Neural cell (in vitro differentiated cells): ENCODE data around the gene PCSK9. TPM values are rescaled to one million over a fixed set of nuclear protein-coding genes. Genes with fewer than 3 reads are reported as not detected.

Experiments used
- H2AFZ ChIP-seq: fragments of 200-600, 300-800 bp; sonication (generic), shearing (Covaris generic); 2 replicates; pipeline ENCODE4 v1.6.0; 2014; ENCODE audit warnings: low read depth, mild to moderate bottlenecking, antibody characterized with exemption, low read length, moderate library complexity
- H3F3A ChIP-seq: fragments of 200-600 bp; shearing (Covaris generic); 2 replicates; pipeline ENCODE4 v1.6.1; 2016; ENCODE audit warnings: mild to moderate bottlenecking, moderate library complexity, mixed read lengths, antibody characterized with exemption, low read length; ENCODE audit not compliant: insufficient read depth, poor library complexity, severe bottlenecking
- H3K27ac ChIP-seq: fragments of 200-600, 300-800 bp; sonication (generic), shearing (Covaris generic); 2 replicates; pipeline ENCODE4 v1.5.1; 2014; ENCODE audit warnings: mild to moderate bottlenecking, low read length, moderate library complexity
- H3K27me3 ChIP-seq: fragments of 300-800, 200-600 bp; sonication (generic), shearing (Covaris generic); 2 replicates; pipeline ENCODE4 v1.6.0; 2014; ENCODE audit warnings: mild to moderate bottlenecking, low read depth, low read length, moderate library complexity; ENCODE audit not compliant: insufficient read depth
- H3K36me3 ChIP-seq: fragments of 300-800, 200-600 bp; sonication (generic), shearing (Covaris generic); 2 replicates; pipeline ENCODE4 v1.5.1; 2014; ENCODE audit warnings: mild to moderate bottlenecking, antibody characterized with exemption, low read length, moderate library complexity; ENCODE audit not compliant: insufficient read depth
- H3K4me2 ChIP-seq: fragments of 300-800, 200-600 bp; sonication (generic), shearing (Covaris generic); 2 replicates; pipeline ENCODE4 v1.6.0; 2014; ENCODE audit warnings: mild to moderate bottlenecking, low read length
- H3K4me3 ChIP-seq: fragments of 300-800, 200-600 bp; sonication (generic), shearing (Covaris generic); 2 replicates; pipeline ENCODE4 v1.5.1; 2014; ENCODE audit warnings: mild to moderate bottlenecking, low read length, moderate library complexity
- H3K79me2 ChIP-seq: fragments of 200-600 bp; shearing (Covaris generic); replicated peaks from 2 replicates; pipeline ENCODE4 v1.6.0; 2014; ENCODE audit warnings: mild to moderate bottlenecking, low read length, moderate library complexity; ENCODE audit not compliant: insufficient read depth
- H3K9ac ChIP-seq: fragments of 300-800, 200-600 bp; sonication (generic), shearing (Covaris generic); 2 replicates; pipeline ENCODE4 v1.6.1; 2016; ENCODE audit warnings: mild to moderate bottlenecking, low read length, mixed read lengths
- H3K9me2 ChIP-seq: fragments of 200-600 bp; shearing (Covaris generic); 2 replicates; pipeline ENCODE4 v1.6.1; 2016; ENCODE audit warnings: mild to moderate bottlenecking, low read length, mixed read lengths; ENCODE audit not compliant: insufficient read depth
- H3K9me3 ChIP-seq: fragments of 200-600, 300-800 bp; sonication (generic), shearing (Covaris generic); 2 replicates; pipeline ENCODE4 v1.6.1; 2016; ENCODE audit warnings: mild to moderate bottlenecking, mixed run types, low read length, moderate library complexity, mixed read lengths
- H4K20me1 ChIP-seq: fragments of 200-600 bp; shearing (Covaris generic); 2 replicates; pipeline ENCODE4 v1.6.1; 2016; ENCODE audit warnings: mild to moderate bottlenecking, mixed run types; ENCODE audit not compliant: insufficient read depth
- CTCF ChIP-seq: fragments of 450-650 bp; IDR thresholded peaks from 2 replicates; pipeline ENCODE4 v1.5.1; 2014; ENCODE audit warnings: antibody characterized with exemption, mild to moderate bottlenecking, moderate library complexity; ENCODE audit not compliant: poor library complexity, severe bottlenecking
- EP300 ChIP-seq: fragments of 450-650 bp; conservative IDR thresholded peaks from 2 replicates; pipeline ENCODE4 v1.6.1; 2014; ENCODE audit warnings: antibody characterized with exemption, mild to moderate bottlenecking, moderate library complexity; ENCODE audit not compliant: poor library complexity, severe bottlenecking
- EZH2 ChIP-seq: fragments of 200-600, 300-800 bp; shearing (Covaris generic), sonication (generic); IDR thresholded peaks from 2 replicates; pipeline ENCODE4 v1.6.1; 2014; ENCODE audit warnings: antibody characterized with exemption, low read length, borderline replicate concordance, mild to moderate bottlenecking; ENCODE audit not compliant: insufficient read depth, poor library complexity, severe bottlenecking
- MXI1 ChIP-seq: fragments of 450-650 bp; conservative IDR thresholded peaks from 2 replicates; pipeline ENCODE4 v1.6.1; 2014; ENCODE audit warnings: antibody characterized with exemption, mild to moderate bottlenecking; ENCODE audit not compliant: poor library complexity, severe bottlenecking
- POLR2AphosphoS5 ChIP-seq: IDR thresholded peaks from 2 replicates; pipeline ENCODE4 v1.6.1; 2012
- RAD21 ChIP-seq: fragments of 450-650 bp; conservative IDR thresholded peaks from 2 replicates; pipeline ENCODE4 v1.6.1; 2014; ENCODE audit warnings: antibody characterized with exemption, mild to moderate bottlenecking, moderate library complexity
- REST ChIP-seq: IDR thresholded peaks from 2 replicates; pipeline ENCODE4 v1.6.1; 2012; ENCODE audit warnings: borderline replicate concordance
- SMC3 ChIP-seq: fragments of 450-650 bp; conservative IDR thresholded peaks from 2 replicates; pipeline ENCODE4 v1.6.1; 2014; ENCODE audit warnings: antibody characterized with exemption, mild to moderate bottlenecking, moderate library complexity; ENCODE audit not compliant: poor library complexity
- TAF1 ChIP-seq: IDR thresholded peaks from 2 replicates; pipeline ENCODE4 v1.6.1; 2012; ENCODE audit warnings: low read depth
- polyA plus RNA-seq: library from polyadenylated mRNA; depleted of rRNA; stranded (reverse); fragments of >200 nt; gene quantifications from 2 replicates; pipeline ENCODE4 v1.2.3, GENCODE V29; 2014

PCSK9 gene
- polyA plus RNA-seq, 1 donor from 2014 or later = not detected

- Histone ChIP-seq H3K79me2 (no peaks in the 10 kb centered on the region), H4K20me1 (no peaks in the 10 kb centered on the region), H3K9ac (no peak overlapping the region), H3K4me2 (no peak overlapping the region), H3K9me2 (no peaks in the 10 kb centered on the region), H3K4me3 (no peak overlapping the region), H3K36me3 (no peaks in the 10 kb centered on the region), H3F3A (no peaks in the 10 kb centered on the region), H3K9me3 (peaks cover 2% of the 10 kb centered on the region), H2AFZ (no peak overlapping the region), H3K27me3 (peaks cover 34% of the 10 kb centered on the region), H3K27ac (no peak overlapping the region)
- TF ChIP-seq REST (no peak), TAF1 (no peak), EZH2 (no peak), POLR2AphosphoS5 (no peak), SMC3 (no peak), EP300 (no peak), MXI1 (no peak), RAD21 (no peak), CTCF (no peak)
Measured at GRCh38 chr1:54996359-54996868, 42.9 kb upstream of the PCSK9 start.

- H3K9ac ChIP-seq = no peak overlapping the region
- no peaks in the 10 kb centered on the region for H4K20me1 ChIP-seq
- no peaks in the 10 kb centered on the region for H3F3A ChIP-seq
- H3K4me3 ChIP-seq = no peak overlapping the region
- H3K36me3 ChIP-seq = no peaks in the 10 kb centered on the region
- TF ChIP-seq RAD21 (no peak), CTCF (no peak), EZH2 (no peak), POLR2AphosphoS5 (no peak), MXI1 (no peak), TAF1 (no peak)
- peaks cover 34% of the 10 kb centered on the region for H3K27me3 ChIP-seq
- no peak overlapping the region for H3K4me2 ChIP-seq
- H3K9me2 ChIP-seq = no peaks in the 10 kb centered on the region
- H3K9me3 ChIP-seq = peaks cover 2% of the 10 kb centered on the region
- no peak overlapping the region for H3K27ac ChIP-seq
- H3K79me2 ChIP-seq = no peaks in the 10 kb centered on the region
- no peak overlapping the region for H2AFZ ChIP-seq
Measured at GRCh38 chr1:54996869-54997710, 42.3 kb upstream of the PCSK9 start.
